NCI-H2029 treated with DMSO at 0.1 percent for 48 hours (cell line): ENCODE data around the gene NFKB1.

ENCODE experiments used
- DNase-seq: peaks from one replicate; lab custom pipeline; 2025; lab: John Stamatoyannopoulos, UW

NFKB1 gene

DNA sequence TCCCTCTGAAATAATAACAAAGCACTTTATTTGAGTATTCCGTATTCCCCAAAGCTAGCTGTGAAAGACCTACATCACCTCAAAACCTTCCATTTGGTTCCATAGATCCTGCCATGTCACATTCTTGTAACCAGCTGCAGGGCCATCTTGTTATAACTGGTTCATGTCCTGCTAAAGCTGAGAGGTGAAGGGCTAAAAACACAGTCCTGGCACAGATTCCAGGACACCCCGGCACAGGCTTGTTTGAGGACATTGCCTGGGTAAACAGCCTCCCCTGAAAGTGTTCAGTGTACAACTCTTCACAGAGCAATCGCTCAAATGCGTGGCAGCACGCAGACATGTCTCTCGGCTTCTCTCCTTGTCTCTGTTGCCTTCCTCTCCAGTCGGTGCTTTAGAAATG is 130.5 kb downstream of the NFKB1 start:
- DNase-seq, result no peak

DNA sequence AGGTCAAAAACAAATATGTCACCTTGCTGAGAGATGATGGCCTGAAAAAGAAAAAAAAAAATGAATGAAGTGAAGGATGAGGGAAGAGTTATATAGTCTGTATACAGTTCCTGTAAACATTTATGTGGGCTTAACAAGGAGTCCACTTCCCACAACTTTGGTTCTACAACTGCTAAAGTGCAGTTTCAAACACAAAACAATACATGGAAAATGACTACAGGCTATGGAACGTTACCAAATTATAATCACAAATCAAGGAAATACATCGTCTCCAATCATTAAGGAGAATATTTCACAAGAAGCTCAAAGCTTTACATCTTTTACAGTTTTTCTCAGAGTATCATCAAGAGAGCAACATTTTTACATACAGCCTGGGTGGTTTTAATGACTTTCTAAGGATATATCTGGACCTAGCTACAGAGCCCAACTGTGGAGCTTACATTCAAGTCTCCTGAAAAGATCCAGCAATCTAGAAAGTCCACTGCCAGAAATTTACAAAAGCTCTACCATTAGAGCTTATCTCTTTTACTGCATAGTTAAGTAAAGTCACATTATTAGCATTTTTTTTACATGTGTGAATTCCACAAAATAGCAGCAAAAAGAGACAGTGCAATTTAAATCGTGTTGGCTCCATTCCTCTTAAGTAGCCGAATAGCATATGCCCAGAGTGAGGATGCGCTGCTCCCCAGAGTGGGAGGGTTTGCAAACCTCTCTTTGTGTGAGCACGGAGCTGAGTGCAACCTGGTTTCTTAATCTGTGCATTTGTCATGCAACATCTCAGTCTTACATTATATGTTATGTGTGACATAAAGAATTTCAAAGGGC is 131.3 kb downstream of the NFKB1 start:
- no peak for DNase-seq

DNA sequence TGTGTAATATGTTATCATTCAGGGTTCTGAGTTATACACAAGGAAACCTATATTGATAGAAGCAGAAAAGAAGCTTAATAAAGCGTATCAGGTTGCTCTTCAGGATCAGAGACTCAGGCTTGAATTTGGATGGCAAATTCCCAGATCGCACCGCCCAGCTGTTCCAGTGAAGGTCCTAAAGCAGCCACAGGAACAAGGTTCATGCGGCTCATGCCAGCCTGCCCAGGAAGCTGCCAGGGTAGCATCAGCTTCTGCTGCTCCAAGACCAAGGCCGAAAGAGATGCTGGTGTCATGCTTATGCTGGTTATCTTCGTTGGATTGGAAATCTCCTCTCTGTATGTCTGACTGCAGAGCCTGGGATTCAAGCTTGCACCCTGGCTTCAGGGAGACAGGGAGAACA is 131.9 kb downstream of the NFKB1 start:
- DNase-seq, result no peak

DNA sequence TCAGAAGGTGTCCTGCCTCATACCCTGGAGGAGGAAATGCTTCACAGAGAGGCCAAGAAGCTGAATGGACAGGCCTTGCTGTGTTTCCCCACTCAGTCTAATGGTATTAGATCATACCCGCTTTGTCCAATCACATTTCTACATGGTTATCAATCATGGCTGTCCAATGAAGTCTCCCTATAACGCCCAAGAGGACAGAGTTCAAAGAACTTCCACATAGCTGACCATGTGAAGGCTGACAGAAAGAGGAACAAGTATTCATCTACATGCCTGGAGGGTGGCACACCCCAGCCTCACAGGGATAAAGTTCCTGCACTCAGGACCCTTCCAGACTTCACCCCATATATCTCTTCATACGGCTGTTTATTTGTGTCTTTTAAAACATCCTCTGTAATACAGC is 136.2 kb downstream of the NFKB1 start:
- DNase-seq, result no peak

DNA sequence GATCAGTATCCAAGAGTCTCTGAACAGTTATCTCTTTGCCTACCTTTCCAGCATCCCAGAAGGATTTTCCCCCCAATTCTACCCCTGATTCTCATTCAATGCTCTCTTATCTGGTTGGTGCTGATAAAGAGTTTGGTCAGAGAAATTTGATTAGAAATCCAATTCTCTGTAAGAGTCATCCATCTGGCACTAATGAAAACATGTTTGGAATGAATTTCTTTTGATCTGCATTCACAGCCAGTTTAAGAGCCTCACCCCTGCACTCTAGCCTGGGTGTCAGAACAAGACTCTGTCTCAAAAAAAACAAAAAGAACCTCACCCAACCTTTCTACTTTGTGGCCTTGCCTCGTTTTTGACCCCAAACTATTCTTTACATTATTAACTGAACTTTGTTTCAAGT is 137.5 kb downstream of the NFKB1 start:
- DNase-seq, result no peak

DNA sequence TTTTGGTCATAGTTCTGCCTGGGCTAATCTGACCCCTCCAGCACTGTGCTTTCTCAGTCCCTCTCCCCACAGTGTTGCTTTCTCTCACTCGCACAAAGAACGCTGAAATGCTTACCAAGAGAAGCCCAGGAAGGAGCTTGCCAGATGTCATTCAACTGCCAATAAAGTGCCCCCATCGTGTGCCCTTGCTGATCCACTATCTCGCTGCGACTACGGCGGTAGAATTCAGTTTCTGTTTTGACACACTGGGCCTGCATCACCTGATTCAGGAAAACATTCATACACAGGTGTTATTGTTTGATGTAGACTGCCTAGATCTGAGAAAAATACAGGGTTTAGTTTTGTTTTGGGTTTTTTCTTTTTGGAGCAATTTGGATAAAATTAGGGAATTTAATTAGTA is 138.4 kb downstream of the NFKB1 start:
- DNase-seq, result no peak

DNA sequence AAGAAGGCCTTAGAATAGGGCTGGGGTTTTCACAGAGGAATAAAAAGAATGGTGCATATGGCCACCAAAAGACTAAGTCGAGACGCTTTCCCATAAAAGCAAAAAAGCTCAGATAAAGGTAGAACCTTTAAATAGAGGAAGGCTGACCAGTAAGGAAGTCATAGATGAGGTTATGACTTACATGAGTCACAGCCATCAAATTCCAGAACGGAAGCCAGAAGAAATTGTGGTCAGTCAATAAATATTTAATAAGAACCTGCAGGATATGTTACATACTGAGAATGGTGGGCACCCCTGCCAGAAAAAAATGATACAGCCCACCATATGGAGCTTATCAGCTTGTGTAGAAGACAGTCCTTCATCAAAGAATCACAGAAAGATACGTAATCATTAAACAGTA is 139.5 kb downstream of the NFKB1 start:
- no peak for DNase-seq

DNA sequence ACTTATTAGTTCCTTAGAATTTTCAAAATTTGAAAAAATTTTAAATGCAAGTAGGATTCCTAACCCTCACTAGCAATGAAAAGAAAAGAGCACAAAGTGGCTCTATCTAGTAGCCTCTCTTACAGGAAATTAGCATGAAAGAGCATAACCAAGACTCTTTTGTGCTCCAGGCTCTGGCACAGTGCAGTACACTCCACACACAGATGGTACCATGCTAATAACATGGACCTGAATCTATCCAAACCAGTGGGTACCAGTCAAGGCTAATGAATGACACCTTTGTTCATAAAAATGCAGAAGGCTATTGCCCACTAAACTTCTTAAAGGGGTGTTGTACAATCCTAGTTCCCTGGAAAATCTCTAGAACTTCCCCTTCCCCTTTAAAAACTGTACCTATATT is 140.6 kb downstream of the NFKB1 start:
- no peak for DNase-seq

DNA sequence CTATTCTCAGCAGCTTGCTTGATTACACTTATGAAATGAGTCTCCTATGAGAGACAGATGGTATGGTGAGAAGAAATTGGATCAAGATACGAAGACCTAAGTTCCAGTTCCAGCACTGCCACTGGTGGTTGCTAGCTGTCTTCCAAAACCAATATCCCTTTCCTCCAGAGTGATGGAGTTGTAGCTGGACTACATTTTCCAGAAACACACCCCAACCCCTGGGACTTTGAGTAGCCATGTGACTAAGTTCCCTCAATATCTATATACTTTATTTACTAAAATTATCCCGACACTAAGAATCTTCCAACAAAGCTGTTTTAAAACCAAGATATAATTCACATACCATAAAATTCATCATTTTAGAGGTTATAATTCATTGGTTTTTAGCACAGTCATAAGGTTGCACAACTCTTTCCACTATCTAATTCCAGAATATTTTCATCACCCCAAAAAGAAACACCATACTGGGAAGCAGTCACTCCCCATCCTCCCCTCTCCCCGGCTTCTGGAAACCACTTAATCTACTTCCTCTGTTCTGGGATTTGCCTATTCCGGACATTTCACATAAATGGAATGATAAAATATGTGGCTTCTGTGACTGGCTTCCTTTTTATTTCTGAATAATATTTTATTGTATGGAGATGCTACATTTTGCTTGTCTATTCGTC is 141.6 kb downstream of the NFKB1 start:
- DNase-seq, result no peak

DNA sequence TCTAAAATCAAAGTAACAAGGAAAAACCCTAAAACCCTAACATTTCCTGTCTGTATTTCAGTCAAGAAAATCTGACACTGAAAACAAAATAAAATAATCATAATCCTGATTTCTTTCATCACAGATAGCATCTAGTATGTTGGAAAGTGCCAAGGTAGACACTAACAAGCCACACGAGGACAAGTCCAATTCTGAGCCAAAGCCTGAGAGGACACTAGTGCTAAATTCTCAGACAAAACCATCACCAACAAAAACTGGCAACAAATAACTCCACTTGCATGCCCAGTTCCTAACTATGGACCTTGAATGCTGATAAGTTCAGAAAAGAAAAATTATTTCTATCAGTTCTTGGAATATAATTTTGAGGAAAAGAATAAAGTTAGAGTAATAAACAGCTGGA is 146.0 kb downstream of the NFKB1 start:
- DNase-seq, result no peak

DNA sequence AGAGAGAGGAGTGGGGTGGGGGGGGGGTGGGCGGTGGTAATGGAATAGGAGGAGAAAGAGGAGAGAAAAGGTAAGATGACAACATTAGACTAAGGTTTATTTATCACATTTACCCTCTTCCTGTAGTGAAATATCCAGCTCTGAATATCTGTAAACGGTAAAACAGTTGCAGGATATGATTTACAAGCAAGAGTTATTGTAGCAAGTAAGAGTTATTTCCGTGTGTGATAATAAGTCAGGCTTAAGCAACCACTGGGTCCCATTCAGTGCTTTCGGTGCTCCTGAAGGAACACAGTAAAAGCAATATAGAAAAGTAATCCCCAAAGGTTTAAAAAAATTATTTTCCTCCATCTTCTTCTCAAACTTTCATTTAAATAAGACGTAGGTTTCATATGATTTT is 156.0 kb downstream of the NFKB1 start:
- DNase-seq, result no peak

DNA sequence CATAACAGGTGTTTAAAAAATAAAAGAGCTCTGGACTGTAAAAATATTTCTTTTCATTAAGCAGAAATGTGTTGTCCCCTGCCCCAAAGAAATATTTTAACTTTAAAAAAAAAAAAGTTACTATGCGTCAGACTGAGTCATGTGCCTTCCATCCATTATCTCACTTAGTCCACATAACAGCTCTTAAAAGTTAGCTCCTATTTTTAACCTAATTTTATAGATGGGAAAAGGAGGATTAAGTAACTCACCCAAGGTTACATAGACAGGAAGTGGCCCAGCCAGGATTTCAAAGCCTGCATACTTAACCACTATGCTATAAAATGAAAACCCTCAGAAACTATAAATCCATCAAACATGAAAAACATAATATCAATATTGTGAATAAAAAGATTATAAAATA is 161.9 kb downstream of the NFKB1 start:
- no peak for DNase-seq

DNA sequence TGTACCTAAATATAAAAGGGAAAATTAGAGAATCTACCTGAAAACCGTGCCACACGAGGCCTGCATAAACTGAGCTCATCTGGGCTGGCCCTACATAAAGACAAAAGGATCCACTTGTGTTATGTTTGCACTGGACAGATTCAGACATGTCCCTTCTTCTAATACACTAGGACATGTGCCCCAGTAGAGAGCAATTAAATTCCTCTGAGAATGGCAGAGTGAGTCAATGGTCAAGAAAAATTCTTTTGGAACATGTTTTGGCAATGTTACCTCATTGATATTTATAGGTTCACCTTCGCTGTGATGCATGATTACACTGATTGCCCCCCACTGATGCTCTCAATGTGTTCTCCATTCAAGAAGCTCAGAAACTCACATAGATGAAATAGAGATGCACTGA is 164.4 kb downstream of the NFKB1 start:
- no peak for DNase-seq
